HL-60/S4 (cell line): ENCODE results near the gene LCA5L.
"Not testable (repeated sequence)": the region's sequence is repeated elsewhere in the genome, so short reads cannot be mapped to it uniquely, and the experiment has no call there.

Experiments
- in situ Hi-C: fragments of 300-500 bp; cut with MboI; formaldehyde crosslinking; loops from 2 replicates; pipeline ENCODE4 v1.14.3; 2022; ENCODE audit warnings: low sequenced_read_pairs

The LCA5L gene

DNA sequence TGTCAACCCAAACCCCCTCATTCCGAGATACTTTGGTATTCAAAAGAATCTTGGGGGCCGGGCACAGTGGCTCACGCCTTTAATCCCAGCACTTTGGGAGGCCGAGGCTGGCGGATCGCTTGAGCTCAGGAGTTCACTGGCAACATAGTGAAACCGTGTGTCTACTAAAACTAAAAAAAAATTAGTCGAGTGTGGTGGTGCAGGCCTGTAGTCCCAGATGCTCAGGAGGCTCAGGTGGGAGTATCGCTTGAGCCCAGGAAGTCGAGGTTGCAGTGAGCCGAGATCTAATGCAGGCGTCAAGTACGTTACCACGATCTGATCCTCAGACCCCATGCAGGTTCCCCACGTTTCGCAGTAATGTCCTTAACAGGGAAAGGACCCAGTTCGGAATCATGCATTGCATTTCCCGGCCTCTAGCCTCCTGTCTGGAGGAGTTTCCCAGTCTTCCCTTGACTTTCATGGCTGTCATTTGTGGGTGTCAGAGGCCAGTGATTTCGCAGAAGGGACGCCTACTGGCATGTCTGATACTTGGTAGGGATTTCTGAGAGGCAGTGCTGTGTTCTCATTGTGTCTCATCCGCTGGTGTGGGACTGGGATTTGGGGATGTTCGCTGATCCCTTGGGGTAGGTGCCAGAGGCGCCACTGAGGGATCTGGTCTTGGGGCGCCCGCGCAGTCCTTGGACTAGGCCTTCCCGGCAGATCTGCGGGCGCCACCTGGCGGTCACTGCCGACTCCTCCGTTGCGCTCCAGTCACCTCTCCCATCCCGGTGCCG is 57.4 kb downstream of the LCA5L start:
- in situ Hi-C loops, result no loop called here

DNA sequence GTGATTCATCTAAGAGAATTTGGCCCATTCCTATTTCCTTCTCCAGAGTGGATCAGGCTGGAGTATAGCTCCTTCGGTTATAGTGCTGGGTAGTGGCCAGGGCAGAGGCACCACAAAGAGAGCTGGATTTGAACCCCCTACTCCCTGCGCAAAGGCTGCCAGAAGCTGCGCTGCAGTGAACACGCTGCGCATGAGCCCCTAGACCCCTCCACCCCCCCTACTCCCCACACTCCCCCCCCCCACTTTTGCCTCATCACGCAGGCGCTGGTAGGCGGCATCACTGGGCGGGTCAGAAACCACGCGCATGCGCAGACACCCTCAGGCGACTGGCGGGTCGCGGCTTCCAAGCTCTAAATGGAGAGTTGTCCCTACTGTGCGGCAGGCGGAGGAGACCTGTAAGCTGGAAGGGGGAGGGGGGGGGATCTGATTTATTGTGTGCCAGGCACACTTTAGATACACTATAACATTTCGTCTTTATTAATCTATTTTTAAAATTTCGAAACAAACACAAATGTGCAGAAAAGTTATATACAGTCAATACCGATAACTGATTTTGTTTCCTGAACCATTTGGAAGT is 58.0 kb downstream of the LCA5L start:
- in situ Hi-C loops, result no loop called here

GRCh38 chr21:39386899-39387298 is 58.7 kb downstream of the LCA5L start:
- in situ Hi-C loops, result no loop called here

GRCh38 chr21:39386194-39386593 is 59.4 kb downstream of the LCA5L start:
- in situ Hi-C loops, result no loop called here

DNA sequence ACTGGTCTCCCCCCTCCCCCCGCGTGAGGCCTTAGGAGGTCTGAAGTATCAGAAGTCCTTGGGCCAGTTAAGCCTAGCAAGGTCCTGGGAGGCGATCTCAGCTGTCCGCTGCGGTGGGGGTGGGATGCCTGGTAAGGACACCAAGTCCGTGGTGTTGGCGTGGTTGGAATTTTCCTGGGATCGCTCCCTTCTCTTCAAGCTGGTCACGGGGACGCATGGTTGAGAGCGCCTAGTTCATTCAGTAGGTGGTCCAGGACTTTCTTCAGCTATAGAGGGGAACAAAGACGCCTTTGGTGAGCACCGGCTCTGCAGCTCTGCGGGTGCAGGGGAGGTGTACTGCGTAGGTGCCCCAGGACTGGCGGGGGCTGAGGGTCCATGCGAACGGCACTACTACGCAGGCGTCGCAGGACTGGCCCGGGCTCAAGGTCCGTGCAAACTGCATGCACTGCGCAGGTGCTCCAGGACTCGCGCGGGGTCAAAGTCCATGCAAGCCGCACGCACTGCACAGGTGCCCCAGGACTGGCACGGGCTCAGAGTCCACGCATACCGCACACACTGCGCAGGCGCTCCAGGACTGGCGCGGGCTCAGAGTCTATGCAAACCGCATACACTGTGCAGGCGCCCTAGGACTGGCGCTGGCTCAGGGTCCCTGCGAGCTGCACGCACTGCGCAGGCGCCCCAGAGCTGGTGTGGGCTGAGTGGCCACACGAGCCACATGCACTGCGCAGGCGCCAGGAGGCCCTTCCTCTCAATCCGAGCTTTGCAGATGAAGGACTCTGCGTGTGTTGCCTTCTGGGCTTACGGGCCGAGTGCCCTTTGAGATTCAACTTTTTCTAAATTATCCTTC is 60.1 kb downstream of the LCA5L start:
- in situ Hi-C loops, result no loop called here

DNA sequence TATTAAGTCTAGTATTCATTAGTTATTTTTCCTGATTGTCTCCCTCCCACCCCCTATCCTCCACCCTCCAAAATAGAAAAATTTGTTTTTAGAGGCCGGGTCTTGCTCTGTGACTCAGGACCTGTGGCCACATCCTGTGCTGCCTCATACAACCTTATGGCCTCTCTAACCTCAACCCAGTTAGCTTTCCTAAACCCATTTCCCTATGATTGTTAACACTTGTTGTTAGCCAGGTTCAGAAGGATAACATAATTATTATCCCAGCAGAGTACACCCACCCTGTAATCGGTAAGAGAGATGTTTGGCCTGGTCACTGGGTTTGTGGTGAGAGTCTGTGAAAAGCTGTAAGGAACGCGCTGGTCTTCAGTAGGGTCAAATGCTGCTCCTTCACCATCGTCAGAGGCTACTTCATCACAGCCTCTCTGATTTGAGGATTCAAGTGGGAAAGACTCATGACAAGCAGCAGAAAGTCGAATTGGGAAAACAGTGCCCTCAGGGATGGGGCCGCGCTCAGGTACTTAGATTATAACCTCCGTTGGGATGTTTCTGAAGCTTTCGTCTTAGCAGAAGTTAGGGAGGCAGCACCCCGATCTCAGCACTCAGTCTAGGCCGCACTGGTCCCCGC is 60.8 kb downstream of the LCA5L start:
- in situ Hi-C loops, result no loop called here

DNA sequence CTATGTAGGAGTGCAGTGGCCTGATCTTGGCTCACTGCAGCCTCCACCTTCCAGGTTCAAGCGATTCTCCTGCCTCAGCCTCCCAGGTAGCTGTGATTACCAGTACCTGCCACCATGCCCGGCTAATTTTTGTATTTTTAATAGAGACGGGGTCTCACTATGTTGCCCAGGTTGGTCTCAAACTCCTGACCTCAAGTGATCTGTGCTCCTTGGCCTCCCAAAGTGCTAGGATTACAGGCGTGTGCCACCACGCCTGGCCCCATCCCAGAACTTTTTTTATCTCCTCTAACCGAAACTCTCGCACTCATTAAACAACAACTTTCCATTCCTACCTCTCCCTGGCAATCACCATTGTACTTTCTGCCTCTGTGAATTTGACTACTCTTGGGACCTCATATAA is 63.5 kb downstream of the LCA5L start:
- in situ Hi-C loops, result not testable (repeated sequence)

GRCh38 chr21:39381009-39381408 is 64.6 kb downstream of the LCA5L start:
- in situ Hi-C loops, result no loop called here

DNA sequence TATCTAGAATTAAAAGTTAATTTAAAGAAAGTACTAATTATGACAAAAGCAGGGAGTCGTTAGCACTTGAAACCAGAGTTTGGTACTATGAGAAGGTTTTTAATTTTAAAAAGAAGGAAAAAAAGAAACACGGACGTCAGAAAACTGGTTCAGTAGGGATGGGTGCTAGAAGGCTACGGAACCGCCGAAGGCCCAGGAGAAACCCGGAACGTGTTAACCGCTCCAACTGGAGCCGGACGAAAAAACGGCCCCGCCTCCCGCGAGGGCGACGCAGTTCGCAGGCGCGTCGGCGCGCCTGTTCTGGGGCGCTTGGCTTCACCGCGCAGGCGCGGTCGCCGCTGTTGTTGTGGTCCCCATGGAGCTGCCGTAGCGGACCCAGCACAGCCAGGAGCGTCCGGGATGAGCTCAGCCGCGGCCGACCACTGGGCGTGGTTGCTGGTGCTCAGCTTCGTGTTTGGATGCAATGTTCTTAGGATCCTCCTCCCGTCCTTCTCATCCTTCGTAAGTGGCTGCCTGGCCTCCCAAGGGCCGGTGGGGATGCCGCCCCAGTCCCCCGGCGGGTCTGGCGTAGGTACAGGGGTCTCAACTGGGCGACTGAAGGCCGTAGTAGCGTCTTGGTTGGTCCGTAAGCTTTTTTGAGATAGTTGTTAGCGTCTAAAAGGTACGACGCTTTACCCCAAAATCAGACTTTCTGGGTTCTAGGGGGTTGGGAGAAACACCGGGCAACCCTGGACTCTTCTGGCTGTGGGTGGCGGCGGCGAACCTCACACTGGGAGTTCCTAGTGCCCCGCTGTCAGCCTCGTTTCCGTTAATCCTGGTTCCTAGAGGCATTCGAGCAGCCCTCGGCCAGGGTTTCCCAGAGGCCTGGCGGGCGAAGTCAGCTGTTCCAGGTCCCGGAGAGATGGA is 65.3 kb downstream of the LCA5L start:
- in situ Hi-C loops, result no loop called here

GRCh38 chr21:39377444-39378050 is 68.0 kb downstream of the LCA5L start:
- in situ Hi-C loops, result no loop called here

GRCh38 chr21:39375446-39375845 is 70.1 kb downstream of the LCA5L start:
- in situ Hi-C loops, result no loop called here

DNA sequence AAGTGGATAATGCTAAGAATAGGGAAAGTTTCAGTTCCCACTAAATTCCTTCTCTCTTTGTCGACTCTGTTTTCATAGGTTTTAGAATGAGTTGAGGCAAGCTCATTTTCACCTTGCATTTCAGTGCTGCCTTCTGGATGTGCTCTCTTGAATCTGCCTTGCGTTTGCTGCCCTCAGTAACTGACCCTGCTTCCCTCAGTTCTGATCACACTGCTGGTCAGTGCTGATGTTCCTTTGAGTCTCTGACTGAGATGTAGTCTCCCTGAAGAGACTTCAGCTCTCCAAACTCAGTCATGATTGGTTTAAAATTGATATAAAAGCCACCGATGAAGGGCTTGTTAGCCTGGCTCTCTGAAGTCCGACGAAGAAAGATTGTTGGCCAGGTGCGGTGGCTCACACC is 71.5 kb downstream of the LCA5L start:
- in situ Hi-C loops, result no loop called here

GRCh38 chr21:39373634-39374033 is 71.9 kb downstream of the LCA5L start:
- in situ Hi-C loops, result no loop called here

GRCh38 chr21:39369896-39370288 is 75.7 kb downstream of the LCA5L start:
- in situ Hi-C loops, result not testable (repeated sequence)

GRCh38 chr21:39367783-39368182 is 77.8 kb downstream of the LCA5L start:
- in situ Hi-C loops, result no loop called here

- in situ Hi-C loops, result no loop called here
Observed at GRCh38 chr21:39366563-39366962, 79.0 kb downstream of the LCA5L start.

- in situ Hi-C loops, result no loop called here
Observed at GRCh38 chr21:39364949-39365348, 80.6 kb downstream of the LCA5L start.

GRCh38 chr21:39363607-39364555 is 81.7 kb downstream of the LCA5L start:
- in situ Hi-C loops, result no loop called here

GRCh38 chr21:39362733-39363132 is 82.8 kb downstream of the LCA5L start:
- in situ Hi-C loops, result no loop called here
